IMR-90 (cell line): Measurements from ENCODE around the gene PDE4C. TPM values are rescaled to one million over a fixed set of nuclear protein-coding genes. Genes with fewer than 3 reads are reported as not detected.

Experiments used
- ATAC-seq: fragments of 200-7000 bp; cut with Tn5 transposase; 2 replicates; pipeline ENCODE4 v1.9.1; 2020; ENCODE audit warnings: low read depth, mild to moderate bottlenecking, moderate library complexity
- BruUV-seq: library from RNA; stranded (reverse); fragments of 400-500 nt; replicated peaks from 2 replicates; lab custom pipeline; 2021; lab: Mats Ljungman, UMichigan
- CTCF ChIA-PET: fragments of 300-600 bp; formaldehyde crosslinking; extraction: SDS; loops from one replicate; lab custom pipeline; 2021; ENCODE audit warnings: antibody characterized with exemption; lab: Yijun Ruan, JAX
- POLR2A ChIA-PET: fragments of 300-600 bp; sonication (Branson Sonifier 250); formaldehyde crosslinking; loops from one replicate; lab custom pipeline; 2022; ENCODE audit warnings: antibody characterized with exemption; ENCODE audit not compliant: unreplicated experiment; lab: Charles Lee
- DNase-seq: peaks from one replicate; pipeline ENCODE4 v3.0.0; 2013
- H2AFZ ChIP-seq: replicated peaks from 2 replicates; pipeline ENCODE3; 2013; ENCODE audit warnings: low read length, mild to moderate bottlenecking; ENCODE audit not compliant: poor library complexity
- H2AK5ac ChIP-seq: 2 replicates; pipeline ENCODE4 v1.6.1; 2013; ENCODE audit warnings: low read depth, low read length, inconsistent platforms
- H2AK9ac ChIP-seq: replicated peaks from 2 replicates; pipeline ENCODE3; 2013; ENCODE audit warnings: mild to moderate bottlenecking, low read depth, low read length, moderate library complexity; ENCODE audit not compliant: poor library complexity
- H2BK120ac ChIP-seq: 2 replicates; pipeline ENCODE4 v1.6.1; 2013; ENCODE audit warnings: low read depth, low read length, inconsistent platforms
- H2BK15ac ChIP-seq: 3 replicates; pipeline ENCODE4 v1.6.1; 2013; ENCODE audit warnings: low read depth, low read length, inconsistent platforms
- H2BK20ac ChIP-seq: 2 replicates; pipeline ENCODE4 v1.6.1; 2013; ENCODE audit warnings: low read depth, mild to moderate bottlenecking, inconsistent platforms, low read length, moderate library complexity
- H2BK5ac ChIP-seq: 2 replicates; pipeline ENCODE4 v1.6.1; 2013; ENCODE audit warnings: mild to moderate bottlenecking, low read depth, low read length, inconsistent platforms; ENCODE audit not compliant: poor library complexity, severe bottlenecking
- H3K14ac ChIP-seq: replicated peaks from 2 replicates; pipeline ENCODE4 v1.6.1; 2013; ENCODE audit warnings: low read depth, low read length, inconsistent platforms
- H3K18ac ChIP-seq: 2 replicates; pipeline ENCODE4 v1.6.1; 2013; ENCODE audit warnings: low read depth, low read length, control low read depth
- H3K23ac ChIP-seq: 2 replicates; pipeline ENCODE4 v1.6.1; 2013; ENCODE audit warnings: low read depth, low read length, inconsistent platforms
- H3K27ac ChIP-seq: 2 replicates; pipeline ENCODE4 v1.5.1; 2013; ENCODE audit warnings: mild to moderate bottlenecking, control low read depth, low read length; ENCODE audit not compliant: insufficient read depth
- H3K27me3 ChIP-seq: 2 replicates; pipeline ENCODE4 v1.6.1; 2013; ENCODE audit warnings: low read length; ENCODE audit not compliant: control insufficient read depth, insufficient read depth
- H3K36me3 ChIP-seq: 2 replicates; pipeline ENCODE4 v1.6.1; 2013; ENCODE audit warnings: low read length, mixed read lengths; ENCODE audit not compliant: control insufficient read depth, insufficient read depth
- H3K4ac ChIP-seq: 2 replicates; pipeline ENCODE4 v1.6.1; 2013; ENCODE audit warnings: low read depth, low read length, inconsistent platforms
- H3K4me1 ChIP-seq: 2 replicates; pipeline ENCODE4 v1.6.1; 2013; ENCODE audit warnings: low read length, mixed read lengths; ENCODE audit not compliant: control insufficient read depth, insufficient read depth
- H3K4me2 ChIP-seq: 2 replicates; pipeline ENCODE4 v1.6.1; 2013; ENCODE audit warnings: low read depth, mild to moderate bottlenecking, control low read depth, low read length, moderate library complexity
- H3K4me3 ChIP-seq: 2 replicates; pipeline ENCODE4 v1.5.1; 2013; ENCODE audit warnings: low read depth, mild to moderate bottlenecking, control low read depth, low read length, moderate library complexity; ENCODE audit not compliant: insufficient read depth
- H3K56ac ChIP-seq: 2 replicates; pipeline ENCODE4 v1.6.1; 2013; ENCODE audit warnings: low read length, inconsistent platforms; ENCODE audit not compliant: insufficient read depth; ENCODE audit errors: extremely low read depth
- H3K79me1 ChIP-seq, 2 experiments: 2 replicates each; pipeline ENCODE4 v1.6.1; 2013; ENCODE audit warnings: low read length in 2 of 2, inconsistent platforms in 1 of 2, low read depth in 1 of 2
- H3K9ac ChIP-seq: 2 replicates; pipeline ENCODE4 v1.6.1; 2013; ENCODE audit warnings: low read depth, low read length, control low read depth
- H3K9me1 ChIP-seq: 2 replicates; pipeline ENCODE4 v1.6.1; 2013; ENCODE audit warnings: low read length, inconsistent platforms; ENCODE audit not compliant: insufficient read depth
- H3K9me3 ChIP-seq: 2 replicates; pipeline ENCODE4 v1.6.1; 2013; ENCODE audit warnings: low read length; ENCODE audit not compliant: control insufficient read depth, insufficient read depth
- H4K20me1 ChIP-seq: 2 replicates; pipeline ENCODE4 v1.6.1; 2013; ENCODE audit warnings: low read length, inconsistent platforms; ENCODE audit not compliant: insufficient read depth
- H4K5ac ChIP-seq: 2 replicates; pipeline ENCODE4 v1.6.1; 2013; ENCODE audit warnings: mild to moderate bottlenecking, low read depth, low read length, control low read depth
- H4K8ac ChIP-seq, 2 experiments: 2 replicates each; pipeline ENCODE4 v1.6.1; 2013; ENCODE audit warnings: low read depth in 2 of 2, low read length in 2 of 2, control low read depth in 1 of 2, inconsistent platforms in 1 of 2
- H4K91ac ChIP-seq: 2 replicates; pipeline ENCODE4 v1.6.1; 2013; ENCODE audit warnings: low read depth, low read length, inconsistent platforms; ENCODE audit not compliant: insufficient read depth
- POLR2A ChIP-seq: IDR thresholded peaks from 2 replicates; pipeline ENCODE4 v1.6.1; 2012; ENCODE audit warnings: mild to moderate bottlenecking, low read depth, low read length
- SMC3 ChIP-seq: fragments of 150-350 bp; IDR thresholded peaks from 2 replicates; pipeline ENCODE4 v1.6.1; 2016; ENCODE audit warnings: low read depth, mild to moderate bottlenecking, antibody characterized with exemption, low read length, moderate library complexity
- WGBS, 2 experiments: methylation state at CpG; one replicate each; pipeline versions ENCODE4 v1.1.5 to v1.1.7; 2013; ENCODE audit warnings: missing lambda C conversion rate in 2 of 2; ENCODE audit not compliant: insufficient read length in 1 of 2; ENCODE audit errors: extremely low coverage in 2 of 2; 5-methylcytosine and 5-hydroxymethylcytosine counted together
- dilution Hi-C: fragments of 300-500 bp; cut with HindIII; formaldehyde crosslinking; loops from one replicate; pipeline ENCODE4 v1.14.3; 2018; ENCODE audit warnings: low sequenced_read_pairs; ENCODE audit not compliant: unreplicated experiment
- in situ Hi-C: fragments of 300-500 bp; cut with MboI; formaldehyde crosslinking; loops from 3 replicates; pipeline ENCODE4 v1.14.3; 2019; ENCODE audit warnings: low sequenced_read_pairs, inconsistent platforms, mixed read lengths
- intact Hi-C: fragments of 100-400 bp; cut with micrococcal nuclease; formaldehyde crosslinking; loops from 2 replicates; pipeline ENCODE4 v1.10.0; 2022
- polyA plus RNA-seq, 3 experiments: library from polyadenylated mRNA; depleted of rRNA; stranded (reverse); fragments of >200 nt; gene quantifications; 2 replicates each; pipeline ENCODE4 v1.2.3, GENCODE V29; 2012; ENCODE audit warnings: low replicate concordance in 1 of 3
- total RNA-seq: library from RNA; depleted of rRNA; stranded (reverse); fragments of >200 nt; gene quantifications from 2 replicates; pipeline ENCODE4 v1.2.3, GENCODE V29; 2012

PDE4C gene
- total and polyA plus RNA-seq, 2 of the 4 experiments (the other 2 are of a cell fraction) = 0.18 to 0.24 TPM

DNA sequence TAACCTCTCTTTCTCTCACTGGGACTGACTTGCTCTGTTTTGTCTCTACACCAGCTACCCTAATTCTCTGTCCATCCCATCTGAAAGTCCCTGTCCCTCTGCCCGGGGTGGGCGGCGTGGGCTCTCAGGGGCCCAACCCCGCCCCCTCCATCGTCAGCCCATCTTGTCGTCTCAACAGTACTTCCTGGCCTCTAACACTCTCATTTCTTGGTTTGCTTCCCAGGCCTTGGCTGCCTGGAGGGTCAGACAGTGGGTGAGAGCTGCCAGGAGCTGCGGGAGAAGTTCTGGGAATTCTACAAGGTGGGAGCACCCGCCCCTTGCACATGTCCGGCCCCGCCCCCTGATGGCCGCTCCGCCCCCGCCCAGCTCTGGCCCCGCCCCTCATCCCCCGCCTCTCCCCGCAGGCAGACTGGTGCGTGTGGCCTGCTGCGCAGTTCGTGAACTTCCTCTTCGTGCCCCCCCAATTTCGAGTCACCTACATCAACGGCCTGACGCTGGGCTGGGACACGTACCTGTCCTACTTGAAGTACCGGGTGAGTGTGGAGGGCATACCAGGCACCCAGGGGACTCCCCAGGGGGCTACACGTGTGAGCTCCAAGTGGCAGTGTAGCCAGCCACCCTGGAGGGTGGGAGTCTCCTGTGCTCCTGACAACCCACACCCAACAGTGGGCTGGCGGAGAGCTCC lies 31.5 kb downstream of the PDE4C start:
- no peak for TF ChIP-seq SMC3
- no peak for TF ChIP-seq POLR2A
- in situ Hi-C loops = loop anchor here (5.0 to 10.0 kb wide), 3 partner anchors 48 to 220 kb away; partner anchors contain the start of genes LSM4 and SSBP4
- intact Hi-C loops = no loop called here
- CTCF ChIA-PET = no interaction called here
- WGBS, 2 experiments = 68% methylated on average over 3 of the region's 27 CpGs; no CpG with 5 or more reads in 1 of the 2 experiments
- no peak overlapping the region; the same call in 1 of the 2 replicates for H3K23ac ChIP-seq
- no peak overlapping the region for H4K91ac ChIP-seq
- no peak overlapping the region for H2BK120ac ChIP-seq
- H2AFZ ChIP-seq = peak overlapping the region; percentile 84
- H3K4me1 ChIP-seq = peaks cover 8% of the 10 kb centered on the region
- no peak overlapping the region for H3K4ac ChIP-seq
- peak; percentile 34 for DNase-seq
- peaks cover 8% of the 10 kb centered on the region for H4K20me1 ChIP-seq
- no peak overlapping the region for H2BK15ac ChIP-seq
- no peak overlapping the region; the same call in 1 of the 2 replicates for H3K4me3 ChIP-seq
- H3K9me3 ChIP-seq = no peaks in the 10 kb centered on the region
- H3K36me3 ChIP-seq = peaks cover 25% of the 10 kb centered on the region
- peaks cover 7 to 15% of the 10 kb centered on the region in 2 experiments; a peak in 3 of 4 replicates for H3K79me1 ChIP-seq
- peaks cover 8% of the 10 kb centered on the region; the same call in 1 of the 2 replicates for H3K9me1 ChIP-seq
- BruUV-seq = no TSS peak
- dilution Hi-C loops = no loop called here
- no peak overlapping the region for H2BK20ac ChIP-seq
- H2BK5ac ChIP-seq = no peak overlapping the region
- no peak overlapping the region for H3K14ac ChIP-seq
- no peaks in the 10 kb centered on the region for H3K27me3 ChIP-seq
- peak overlapping the region; percentile 71; the same call in 1 of the 2 replicates for H2AK5ac ChIP-seq
- H3K9ac ChIP-seq = no peak overlapping the region
- no peak for ATAC-seq
- peak overlapping the region; percentile 90; the same call in 1 of the 2 replicates for H3K4me2 ChIP-seq
- peak overlapping the region in 1 of 2 experiments; percentile 57; a peak in 1 of 4 replicates for H4K8ac ChIP-seq
- H3K27ac ChIP-seq = no peak overlapping the region
- POLR2A ChIA-PET = no interaction called here
- no peak overlapping the region; the same call in 1 of the 2 replicates for H4K5ac ChIP-seq
- no peak overlapping the region for H3K18ac ChIP-seq
- no peak overlapping the region for H3K56ac ChIP-seq
- peak overlapping the region; percentile 79 for H2AK9ac ChIP-seq
